Panc1 (cell line): Measurements from ENCODE around the gene SLC8A1.

ENCODE experiments used
- POLR2AphosphoS5 ChIP-seq: IDR thresholded peaks from 2 replicates; pipeline ENCODE4 v1.6.1; 2012; ENCODE audit warnings: mild to moderate bottlenecking, low read depth, low read length, moderate library complexity
- SIN3A ChIP-seq: IDR thresholded peaks from 2 replicates; pipeline ENCODE4 v1.6.1; 2012; ENCODE audit warnings: low read depth, mild to moderate bottlenecking, low read length, moderate library complexity, borderline replicate concordance; ENCODE audit not compliant: insufficient read depth
- TCF7L2 ChIP-seq: IDR thresholded peaks from 2 replicates; pipeline ENCODE4 v1.6.1; 2011; ENCODE audit warnings: mild to moderate bottlenecking, low read depth, low read length, inconsistent platforms
- TF ChIP-seq, protein P1 (sequence below): fragments of 450-650 bp; IDR thresholded peaks from 2 replicates; pipeline ENCODE4 v1.5.1; 2017; ENCODE audit warnings: mild to moderate bottlenecking
- TF ChIP-seq, protein P2 (sequence below), 2 experiments: IDR thresholded peaks; 2 replicates each; pipeline ENCODE4 v1.6.1; 2011 to 2012; ENCODE audit warnings: low read depth in 2 of 2, control low read depth in 1 of 2, low read length in 1 of 2, mild to moderate bottlenecking in 1 of 2, moderate library complexity in 1 of 2; ENCODE audit not compliant: insufficient read depth in 1 of 2

DNA sequence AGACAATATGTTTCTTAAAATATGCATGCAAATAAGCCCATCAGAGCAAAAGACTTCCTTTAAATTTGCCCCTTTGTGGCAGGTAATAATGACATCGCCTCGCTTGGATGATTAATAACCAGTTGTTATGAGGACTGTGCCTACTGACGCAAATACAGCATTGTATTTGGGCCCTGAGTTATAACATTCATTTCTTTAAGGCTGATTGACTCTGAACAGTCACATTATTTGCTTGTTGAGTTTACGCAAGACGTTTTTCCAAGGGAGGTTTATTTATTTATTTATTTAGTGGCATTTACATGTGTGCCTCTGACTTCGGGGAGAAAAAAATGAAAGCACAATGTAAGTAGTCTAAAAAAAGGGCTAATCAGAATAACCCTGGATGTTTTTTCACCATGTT lies 88.3 kb downstream of the SLC8A1 start:
- no peak for TF ChIP-seq POLR2AphosphoS5
- TF ChIP-seq, protein P1, sequence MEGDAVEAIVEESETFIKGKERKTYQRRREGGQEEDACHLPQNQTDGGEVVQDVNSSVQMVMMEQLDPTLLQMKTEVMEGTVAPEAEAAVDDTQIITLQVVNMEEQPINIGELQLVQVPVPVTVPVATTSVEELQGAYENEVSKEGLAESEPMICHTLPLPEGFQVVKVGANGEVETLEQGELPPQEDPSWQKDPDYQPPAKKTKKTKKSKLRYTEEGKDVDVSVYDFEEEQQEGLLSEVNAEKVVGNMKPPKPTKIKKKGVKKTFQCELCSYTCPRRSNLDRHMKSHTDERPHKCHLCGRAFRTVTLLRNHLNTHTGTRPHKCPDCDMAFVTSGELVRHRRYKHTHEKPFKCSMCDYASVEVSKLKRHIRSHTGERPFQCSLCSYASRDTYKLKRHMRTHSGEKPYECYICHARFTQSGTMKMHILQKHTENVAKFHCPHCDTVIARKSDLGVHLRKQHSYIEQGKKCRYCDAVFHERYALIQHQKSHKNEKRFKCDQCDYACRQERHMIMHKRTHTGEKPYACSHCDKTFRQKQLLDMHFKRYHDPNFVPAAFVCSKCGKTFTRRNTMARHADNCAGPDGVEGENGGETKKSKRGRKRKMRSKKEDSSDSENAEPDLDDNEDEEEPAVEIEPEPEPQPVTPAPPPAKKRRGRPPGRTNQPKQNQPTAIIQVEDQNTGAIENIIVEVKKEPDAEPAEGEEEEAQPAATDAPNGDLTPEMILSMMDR: no peak
- TF ChIP-seq, protein P2, sequence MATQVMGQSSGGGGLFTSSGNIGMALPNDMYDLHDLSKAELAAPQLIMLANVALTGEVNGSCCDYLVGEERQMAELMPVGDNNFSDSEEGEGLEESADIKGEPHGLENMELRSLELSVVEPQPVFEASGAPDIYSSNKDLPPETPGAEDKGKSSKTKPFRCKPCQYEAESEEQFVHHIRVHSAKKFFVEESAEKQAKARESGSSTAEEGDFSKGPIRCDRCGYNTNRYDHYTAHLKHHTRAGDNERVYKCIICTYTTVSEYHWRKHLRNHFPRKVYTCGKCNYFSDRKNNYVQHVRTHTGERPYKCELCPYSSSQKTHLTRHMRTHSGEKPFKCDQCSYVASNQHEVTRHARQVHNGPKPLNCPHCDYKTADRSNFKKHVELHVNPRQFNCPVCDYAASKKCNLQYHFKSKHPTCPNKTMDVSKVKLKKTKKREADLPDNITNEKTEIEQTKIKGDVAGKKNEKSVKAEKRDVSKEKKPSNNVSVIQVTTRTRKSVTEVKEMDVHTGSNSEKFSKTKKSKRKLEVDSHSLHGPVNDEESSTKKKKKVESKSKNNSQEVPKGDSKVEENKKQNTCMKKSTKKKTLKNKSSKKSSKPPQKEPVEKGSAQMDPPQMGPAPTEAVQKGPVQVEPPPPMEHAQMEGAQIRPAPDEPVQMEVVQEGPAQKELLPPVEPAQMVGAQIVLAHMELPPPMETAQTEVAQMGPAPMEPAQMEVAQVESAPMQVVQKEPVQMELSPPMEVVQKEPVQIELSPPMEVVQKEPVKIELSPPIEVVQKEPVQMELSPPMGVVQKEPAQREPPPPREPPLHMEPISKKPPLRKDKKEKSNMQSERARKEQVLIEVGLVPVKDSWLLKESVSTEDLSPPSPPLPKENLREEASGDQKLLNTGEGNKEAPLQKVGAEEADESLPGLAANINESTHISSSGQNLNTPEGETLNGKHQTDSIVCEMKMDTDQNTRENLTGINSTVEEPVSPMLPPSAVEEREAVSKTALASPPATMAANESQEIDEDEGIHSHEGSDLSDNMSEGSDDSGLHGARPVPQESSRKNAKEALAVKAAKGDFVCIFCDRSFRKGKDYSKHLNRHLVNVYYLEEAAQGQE (IDR thresholded peaks at IDR 0.05; ENCODE audit: insufficient read depth in 1 of 2, low read depth in 2 of 2, low read length in 1 of 2): no peak
- TF ChIP-seq TCF7L2: no peak
- no peak for TF ChIP-seq SIN3A
